Psoas muscle (tissue), 8 donors: Measurements from ENCODE around the gene UGT1A4. TPM values are rescaled to one million over a fixed set of nuclear protein-coding genes. Genes with fewer than 3 reads are reported as not detected.

Experiments used
- ATAC-seq, 4 donors: fragments of 200-7000 bp; cut with Tn5 transposase; one replicate each; pipeline ENCODE4 v1.9.1; 2020; ENCODE audit warnings: moderate library complexity in 3 of 4, mild to moderate bottlenecking in 2 of 4
- DNase-seq, 2 donors: peaks; one replicate each; pipeline ENCODE4 v3.0.0-alpha.2; 2020
- H3K27ac ChIP-seq: fragments of 200-600 bp; one replicate; pipeline ENCODE4 v1.8.0; 2022
- H3K27me3 ChIP-seq, 3 donors: fragments of 200-600 bp in 1 of 3; one replicate each; pipeline versions ENCODE4 v1.6.1 to v1.8.0; 2013 to 2022; ENCODE audit warnings: low read length in 2 of 3, mild to moderate bottlenecking in 2 of 3, moderate library complexity in 1 of 3; ENCODE audit not compliant: insufficient read depth in 3 of 3
- H3K36me3 ChIP-seq, 2 donors: fragments of 200-600 bp in 1 of 2; one replicate each; pipeline versions ENCODE4 v1.6.1 to v1.8.0; 2013 to 2022; ENCODE audit warnings: low read depth in 1 of 2, mild to moderate bottlenecking in 1 of 2, moderate library complexity in 1 of 2; ENCODE audit not compliant: insufficient read depth in 1 of 2
- H3K4me1 ChIP-seq: fragments of 200-600 bp; one replicate; pipeline ENCODE4 v1.8.0; 2022
- H3K4me3 ChIP-seq: fragments of 200-600 bp; one replicate; pipeline ENCODE4 v1.8.0; 2022; ENCODE audit warnings: mild to moderate bottlenecking
- H3K9me3 ChIP-seq: fragments of 200-600 bp; one replicate; pipeline ENCODE4 v1.8.0; 2022
- WGBS, 3 donors: extraction: QIAGEN DNeasy Blood & Tissue Kit; methylation state at CpG; one replicate each; pipeline versions ENCODE4 v1.1.6 to v1.1.7; 2013; 5-methylcytosine and 5-hydroxymethylcytosine counted together
- intact Hi-C, 2 donors: fragments of 100-400 bp; cut with DNase I; formaldehyde crosslinking; loops; one replicate each; pipeline versions ENCODE4 v1.11.0 to v1.14.2; 2022
- polyA plus RNA-seq, 3 donors: library from polyadenylated mRNA; stranded (reverse); fragments of 200-250 nt; gene quantifications; one replicate each; pipeline ENCODE4 v1.2.3, GENCODE V29; 2013
- total RNA-seq, 4 donors: library from RNA; stranded (reverse); fragmentation: NEBNext Ultra II Directional in 2 of 4; extraction: Animal tissue kit (Norgen Biotek cat#: 25700) in 2 of 4; gene quantifications; one replicate each; pipeline versions ENCODE4 v1.2.1 to v1.2.4, GENCODE V29; 2021 to 2023
- TF ChIP-seq, protein P1 (sequence below): fragments of 200-600 bp; IDR thresholded peaks from one replicate; pipeline ENCODE4 v1.8.0; 2022; ENCODE audit warnings: antibody characterized with exemption
- donor health status: healthy with polysubstance abuse.
- donor health status: DM: no; HTN: no; CAD: no; lungs with moderate emphysema.
- donor health status: Bipolar disorder and iron deficiency.
- donor health status: healthy.
- donor health status: DM: yes; HTN: yes; CAD: no.
- donor health status: DM: no; HTN: no; CAD: no.
- donor health status: DM: no; HTN: no; CAD: no.
- donor health status: DM: yes; HTN: yes; CAD: no.

UGT1A4 gene
- total and polyA plus RNA-seq, 7 donors, result not detected

DNA sequence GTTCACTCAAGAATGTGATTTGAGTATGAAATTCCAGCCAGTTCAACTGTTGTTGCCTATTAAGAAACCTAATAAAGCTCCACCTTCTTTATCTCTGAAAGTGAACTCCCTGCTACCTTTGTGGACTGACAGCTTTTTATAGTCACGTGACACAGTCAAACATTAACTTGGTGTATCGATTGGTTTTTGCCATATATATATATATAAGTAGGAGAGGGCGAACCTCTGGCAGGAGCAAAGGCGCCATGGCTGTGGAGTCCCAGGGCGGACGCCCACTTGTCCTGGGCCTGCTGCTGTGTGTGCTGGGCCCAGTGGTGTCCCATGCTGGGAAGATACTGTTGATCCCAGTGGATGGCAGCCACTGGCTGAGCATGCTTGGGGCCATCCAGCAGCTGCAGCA, 41.5 kb downstream of the UGT1A4 start, which contains the start of gene UGT1A1:
UGT1A1 (plus strand) TSS at position 228 of the 400 bp plus-strand sequence; CDS start at position 246, 18 bp downstream.
- no peaks in the 10 kb centered on the region for H3K4me1 ChIP-seq
- WGBS, 3 donors, result 94 to 95% (median 94%) methylated on average over 6 of the region's 6 CpGs
- TF ChIP-seq, protein P1, sequence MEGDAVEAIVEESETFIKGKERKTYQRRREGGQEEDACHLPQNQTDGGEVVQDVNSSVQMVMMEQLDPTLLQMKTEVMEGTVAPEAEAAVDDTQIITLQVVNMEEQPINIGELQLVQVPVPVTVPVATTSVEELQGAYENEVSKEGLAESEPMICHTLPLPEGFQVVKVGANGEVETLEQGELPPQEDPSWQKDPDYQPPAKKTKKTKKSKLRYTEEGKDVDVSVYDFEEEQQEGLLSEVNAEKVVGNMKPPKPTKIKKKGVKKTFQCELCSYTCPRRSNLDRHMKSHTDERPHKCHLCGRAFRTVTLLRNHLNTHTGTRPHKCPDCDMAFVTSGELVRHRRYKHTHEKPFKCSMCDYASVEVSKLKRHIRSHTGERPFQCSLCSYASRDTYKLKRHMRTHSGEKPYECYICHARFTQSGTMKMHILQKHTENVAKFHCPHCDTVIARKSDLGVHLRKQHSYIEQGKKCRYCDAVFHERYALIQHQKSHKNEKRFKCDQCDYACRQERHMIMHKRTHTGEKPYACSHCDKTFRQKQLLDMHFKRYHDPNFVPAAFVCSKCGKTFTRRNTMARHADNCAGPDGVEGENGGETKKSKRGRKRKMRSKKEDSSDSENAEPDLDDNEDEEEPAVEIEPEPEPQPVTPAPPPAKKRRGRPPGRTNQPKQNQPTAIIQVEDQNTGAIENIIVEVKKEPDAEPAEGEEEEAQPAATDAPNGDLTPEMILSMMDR, result no peak
- H3K9me3 ChIP-seq, result no peaks in the 10 kb centered on the region
- no peaks in the 10 kb centered on the region for H3K36me3 ChIP-seq
- peaks cover 0 to 1% (median 0%) of the 10 kb centered on the region in 3 donors for H3K27me3 ChIP-seq
- no peak within 1 kb of the TSS for H3K27ac ChIP-seq
- DNase-seq (no peak), ATAC-seq (no peak)
- intact Hi-C loops, result no loop called here
- no peak within 1 kb of the TSS for H3K4me3 ChIP-seq

DNA sequence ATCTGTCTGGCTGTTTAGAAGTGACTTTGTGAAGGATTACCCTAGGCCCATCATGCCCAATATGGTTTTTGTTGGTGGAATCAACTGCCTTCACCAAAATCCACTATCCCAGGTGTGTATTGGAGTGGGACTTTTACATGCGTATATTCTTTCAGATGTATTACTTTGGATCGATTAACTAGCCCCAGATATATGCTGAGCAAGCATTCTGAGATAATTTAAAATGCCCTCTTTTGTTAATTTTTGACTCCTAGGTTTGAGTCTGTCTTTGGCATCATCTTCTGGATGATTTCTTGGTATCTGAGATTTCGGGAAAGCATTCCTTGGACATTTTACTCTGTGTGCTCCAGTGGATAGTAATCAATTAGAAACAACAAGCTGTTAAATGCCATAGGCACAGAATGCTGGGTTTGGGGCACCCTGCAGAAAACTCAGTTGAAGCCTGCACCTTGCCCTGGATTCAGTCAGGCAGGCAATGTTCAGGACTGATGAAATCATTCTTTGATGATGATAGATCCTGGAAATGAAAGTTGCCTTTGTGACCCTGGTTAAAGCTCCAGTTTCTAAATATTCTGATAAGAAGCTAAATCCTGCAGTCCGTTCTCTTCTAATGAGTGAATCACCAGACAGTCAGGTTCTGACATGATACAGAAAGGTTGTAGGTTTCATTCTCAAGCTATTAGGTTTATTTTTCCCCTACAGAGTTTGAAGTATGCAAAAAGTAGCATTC, 42.7 kb downstream of the UGT1A4 start:
- Histone ChIP-seq H3K27ac (no peak overlapping the region), H3K9me3 (no peaks in the 10 kb centered on the region), H3K4me1 (no peaks in the 10 kb centered on the region), H3K27me3 (peaks cover 0 to 3% (median 0%) of the 10 kb centered on the region in 3 donors), H3K4me3 (no peak overlapping the region), H3K36me3 (no peaks in the 10 kb centered on the region)
- 80 to 87% (median 81%) methylated on average over 4 of the region's 4 CpGs for WGBS, 3 donors
- intact Hi-C loops, result no loop called here
- DNase-seq (no peak), ATAC-seq (no peak)
- TF ChIP-seq, protein P1, result no peak

DNA sequence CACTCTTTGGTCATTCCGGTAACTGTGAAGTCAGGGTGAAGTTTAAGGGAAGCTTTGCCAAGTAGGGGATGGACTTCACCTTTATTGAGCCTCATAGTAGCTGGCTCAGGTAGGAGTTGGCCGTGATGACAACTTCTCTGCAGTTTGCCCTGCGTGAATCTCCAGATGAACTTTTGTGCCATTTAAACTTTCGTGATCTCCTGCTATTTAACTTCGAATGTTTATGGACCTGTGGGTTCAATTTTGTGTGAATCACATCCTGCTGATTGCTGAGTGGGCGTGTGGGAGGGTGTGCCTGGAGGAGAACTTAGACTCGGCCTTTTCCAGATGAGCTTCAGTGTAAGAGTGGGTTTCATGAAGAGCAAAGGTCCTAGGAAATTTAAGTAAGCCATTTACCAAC, 45.7 kb downstream of the UGT1A4 start:
- TF ChIP-seq, protein P1, result no peak
- Histone ChIP-seq H3K4me1 (no peaks in the 10 kb centered on the region), H3K4me3 (no peak overlapping the region), H3K9me3 (no peaks in the 10 kb centered on the region), H3K27me3 (peaks cover 0 to 2% (median 1%) of the 10 kb centered on the region in 3 donors), H3K36me3 (no peaks in the 10 kb centered on the region), H3K27ac (no peak overlapping the region)
- intact Hi-C loops, result no loop called here
- ATAC-seq, result no peak
- 73 to 77% (median 73%) methylated on average over 7 of the region's 7 CpGs for WGBS, 3 donors
- no peak for DNase-seq

DNA sequence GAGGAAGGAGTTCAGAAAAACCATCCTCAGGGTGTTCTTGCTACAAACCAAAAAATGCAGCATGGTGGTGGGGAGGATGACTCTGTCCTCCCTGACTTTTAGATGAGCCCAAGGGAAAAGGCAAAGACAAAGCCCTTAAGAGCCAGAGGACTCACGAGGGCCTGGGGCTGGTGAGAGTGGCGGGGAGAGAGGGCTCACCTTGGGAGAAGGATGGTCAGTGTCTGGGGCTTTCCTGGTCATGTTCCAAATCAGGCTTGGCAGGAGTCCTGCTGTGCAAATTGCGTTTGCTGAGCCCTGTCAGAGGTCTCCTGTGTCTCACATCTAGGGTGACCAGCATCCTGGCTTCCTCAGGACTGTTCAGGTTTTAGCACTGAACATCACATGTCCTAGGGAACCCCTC, 46.2 kb downstream of the UGT1A4 start:
- H3K4me1 ChIP-seq, result no peaks in the 10 kb centered on the region
- ATAC-seq (no peak), DNase-seq (no peak)
- WGBS, 3 donors, result 42 to 54% (median 46%) methylated on average over 3 of the region's 3 CpGs
- no peaks in the 10 kb centered on the region for H3K36me3 ChIP-seq
- no peak overlapping the region for H3K27ac ChIP-seq
- TF ChIP-seq, protein P1, result no peak
- intact Hi-C loops, result no loop called here
- H3K27me3 ChIP-seq, result peaks cover 0 to 3% (median 2%) of the 10 kb centered on the region in 3 donors
- H3K9me3 ChIP-seq, result no peaks in the 10 kb centered on the region
- H3K4me3 ChIP-seq, result no peak overlapping the region
